ENCODE data around the gene GRID1. TPM values are rescaled to one million over a fixed set of nuclear protein-coding genes. Genes with fewer than 3 reads are reported as not detected.

The GRID1 gene
- total RNA-seq, 4 donors from 2014 or later, result 0.40 to 1.9 (median 1.00) TPM

GRCh38 chr10:86226016-86226415 lies 140.6 kb downstream of the GRID1 start:
- Histone ChIP-seq H3K4me1 (no peaks in the 10 kb centered on the region), H3K4me3 (no peak overlapping the region), H3K9me3 (no peaks in the 10 kb centered on the region), H3K36me3 (no peaks in the 10 kb centered on the region), H3K27ac (no peak overlapping the region), H3K27me3 (no peaks in the 10 kb centered on the region)
- in situ Hi-C loops (cut with MboI; ENCODE audit: low pct_ligation_motif_present in 1 of 4, low pct_unique_long_range_greater_than_20kb in 1 of 4, low sequenced_read_pairs in 3 of 4) (no loop called here), intact Hi-C loops (cut with DNase I; ENCODE audit: low total_unique reads) (no loop called here)
- DNase-seq, result no peak
- 95% methylated on average over 8 of the region's 8 CpGs; no CpG with 5 or more reads in 1 of the 2 donors for WGBS, 2 donors (ENCODE audit: low coverage in 1 of 2)
- no peak for TF ChIP-seq POLR2AphosphoS5 (IDR thresholded peaks at IDR 0.05)
- TF ChIP-seq EP300 (IDR thresholded peaks at IDR 0.05; ENCODE audit: low read depth), result no peak
- TF ChIP-seq CTCF (IDR thresholded peaks at IDR 0.05), result no peak
- no peak for TF ChIP-seq POLR2A (IDR thresholded peaks at IDR 0.05)

GRCh38 chr10:86225103-86225782 lies 141.4 kb downstream of the GRID1 start:
- Histone ChIP-seq H3K4me1 (no peaks in the 10 kb centered on the region), H3K27me3 (no peaks in the 10 kb centered on the region), H3K36me3 (no peaks in the 10 kb centered on the region), H3K4me3 (no peak overlapping the region), H3K27ac (no peak overlapping the region), H3K9me3 (no peaks in the 10 kb centered on the region)
- intact Hi-C loops (cut with DNase I; ENCODE audit: low total_unique reads), result no loop called here
- no peak for TF ChIP-seq POLR2AphosphoS5 (IDR thresholded peaks at IDR 0.05)
- TF ChIP-seq EP300 (IDR thresholded peaks at IDR 0.05; ENCODE audit: low read depth), result no peak
- TF ChIP-seq CTCF (IDR thresholded peaks at IDR 0.05), result no peak
- TF ChIP-seq POLR2A (IDR thresholded peaks at IDR 0.05), result no peak
- in situ Hi-C loops (cut with MboI; ENCODE audit: low pct_ligation_motif_present in 1 of 4, low pct_unique_long_range_greater_than_20kb in 1 of 4, low sequenced_read_pairs in 3 of 4), result no loop called here
- DNase-seq, result no peak
- 51 to 66% methylated on average over 7 to 10 of the region's 10 CpGs for WGBS, 2 donors (ENCODE audit: low coverage in 1 of 2)

DNA sequence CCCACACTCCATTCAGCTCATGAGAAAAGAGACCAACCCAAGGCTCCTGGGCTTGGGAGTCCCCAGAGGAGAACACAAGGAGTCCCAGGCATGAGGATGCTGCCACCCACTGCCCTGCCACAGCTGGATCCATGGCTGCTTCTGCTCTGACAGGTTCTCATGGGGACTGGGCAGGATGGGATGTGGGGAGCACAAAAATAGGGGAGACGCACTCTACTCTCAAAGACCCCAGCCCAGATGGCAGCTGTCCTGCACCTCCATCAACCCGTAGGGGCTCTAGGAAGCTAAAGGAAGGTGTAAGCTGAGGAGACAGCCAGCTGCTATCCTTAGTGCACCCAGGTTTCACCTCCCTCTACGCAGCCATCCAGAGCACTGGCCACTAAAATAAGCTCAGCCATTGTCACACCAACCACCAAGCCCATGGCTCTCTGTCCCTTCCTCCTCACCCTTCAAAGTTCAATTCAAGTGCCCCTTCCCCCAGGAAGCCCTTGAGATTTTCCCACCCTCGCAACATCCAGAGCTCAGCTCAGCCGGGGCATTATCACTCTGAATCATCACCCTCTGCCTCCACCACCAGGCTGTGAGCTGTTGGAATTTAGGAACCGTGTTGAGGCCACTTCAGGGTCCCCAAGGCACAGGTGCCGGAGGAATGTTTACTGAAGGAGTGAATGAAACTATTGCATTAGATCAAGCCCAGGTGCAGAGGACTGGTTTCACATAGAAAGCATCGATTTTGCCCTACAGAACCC lies 142.1 kb downstream of the GRID1 start:
- TF ChIP-seq POLR2AphosphoS5 (IDR thresholded peaks at IDR 0.05) (no peak), EP300 (IDR thresholded peaks at IDR 0.05; ENCODE audit: low read depth) (no peak), POLR2A (IDR thresholded peaks at IDR 0.05) (no peak), CTCF (IDR thresholded peaks at IDR 0.05) (no peak)
- H3K4me3 ChIP-seq, result no peak overlapping the region
- H3K9me3 ChIP-seq, result no peaks in the 10 kb centered on the region
- 47 to 65% methylated on average over 2 to 8 of the region's 8 CpGs for WGBS, 2 donors (ENCODE audit: low coverage in 1 of 2)
- H3K36me3 ChIP-seq, result no peaks in the 10 kb centered on the region
- DNase-seq, result no peak
- intact Hi-C loops (cut with DNase I; ENCODE audit: low total_unique reads) (no loop called here), in situ Hi-C loops (cut with MboI; ENCODE audit: low pct_ligation_motif_present in 1 of 4, low pct_unique_long_range_greater_than_20kb in 1 of 4, low sequenced_read_pairs in 3 of 4) (no loop called here)
- no peak overlapping the region for H3K27ac ChIP-seq
- no peaks in the 10 kb centered on the region for H3K4me1 ChIP-seq
- no peaks in the 10 kb centered on the region for H3K27me3 ChIP-seq

- in situ Hi-C loops (cut with MboI; ENCODE audit: low pct_ligation_motif_present in 1 of 4, low pct_unique_long_range_greater_than_20kb in 1 of 4, low sequenced_read_pairs in 3 of 4), result no loop called here
- Histone ChIP-seq H3K9me3 (no peaks in the 10 kb centered on the region), H3K4me1 (no peaks in the 10 kb centered on the region), H3K27ac (no peak overlapping the region), H3K36me3 (no peaks in the 10 kb centered on the region), H3K4me3 (no peak overlapping the region), H3K27me3 (no peaks in the 10 kb centered on the region)
- no peak for TF ChIP-seq POLR2A (IDR thresholded peaks at IDR 0.05)
- no peak for TF ChIP-seq CTCF (IDR thresholded peaks at IDR 0.05)
- TF ChIP-seq POLR2AphosphoS5 (IDR thresholded peaks at IDR 0.05), result no peak
- TF ChIP-seq EP300 (IDR thresholded peaks at IDR 0.05; ENCODE audit: low read depth), result no peak
- WGBS, 2 donors (ENCODE audit: low coverage in 1 of 2), result 67% methylated on average over 3 of the region's 3 CpGs; no CpG with 5 or more reads in 1 of the 2 donors
- no peak for DNase-seq
- intact Hi-C loops (cut with DNase I; ENCODE audit: low total_unique reads), result no loop called here
Observed at GRCh38 chr10:86223256-86223655, 143.3 kb downstream of the GRID1 start.
